HepG2 (cell line): ENCODE results near the gene KCNJ1. TPM values are rescaled to one million over a fixed set of nuclear protein-coding genes. Genes with fewer than 3 reads are reported as not detected.

Experiments
- ATAC-seq: fragments of 200-7000 bp; cut with Tn5 transposase; 3 replicates; pipeline ENCODE4 v1.9.1; 2020; ENCODE audit warnings: mild to moderate bottlenecking, moderate library complexity
- BruUV-seq: library from RNA; stranded (reverse); fragments of 400-500 nt; replicated peaks from 2 replicates; lab custom pipeline; 2021; lab: Mats Ljungman, UMichigan
- CTCF ChIA-PET: fragments of 300-600 bp; formaldehyde crosslinking; extraction: SDS; loops from one replicate; lab custom pipeline; 2021; ENCODE audit warnings: low total read pairs, inconsistent platforms, low intra/inter-chr PET ratio; lab: Yijun Ruan, JAX
- POLR2A ChIA-PET: fragments of 350-600 bp; sonication (Branson Sonifier 250); formaldehyde crosslinking; loops from one replicate; lab custom pipeline; 2020; ENCODE audit warnings: antibody characterized with exemption, inconsistent platforms; lab: Yijun Ruan, JAX
- DNase-seq: peaks from one replicate; pipeline ENCODE4 v3.0.0-alpha.2; 2015; ENCODE audit warnings: low spot score
- FAIRE-seq: peaks from 3 replicates; lab custom pipeline; 2011; peaks lifted over from hg19 to GRCh38; lab: Jason Lieb, UNC
- H2AFZ ChIP-seq: one replicate; pipeline ENCODE4 v1.6.1; 2011; ENCODE audit warnings: low read length, inconsistent platforms
- H3K27ac ChIP-seq: fragments of 300-600 bp; 3 replicates; pipeline ENCODE4 v1.8.0; 2011; ENCODE audit warnings: mixed run types, mild to moderate bottlenecking, mixed read lengths, low read length, inconsistent platforms; ENCODE audit not compliant: insufficient read depth; ENCODE audit errors: extremely low read length
- H3K27me3 ChIP-seq, 2 experiments: fragments of 200-600 bp in 1 of 2; 2 replicates in 1 of 2; 3 replicates in 1 of 2; pipeline versions ENCODE4 v1.6.0 to v1.8.0; 2011; ENCODE audit warnings: low read length in 2 of 2, mild to moderate bottlenecking in 2 of 2, moderate library complexity in 2 of 2, inconsistent platforms in 1 of 2; ENCODE audit not compliant: insufficient read depth in 2 of 2, control insufficient read depth in 1 of 2
- H3K36me3 ChIP-seq, 2 experiments: fragments of 200-600 bp in 1 of 2; replicated peaks in 1 of 2; 2 replicates in 1 of 2; 3 replicates in 1 of 2; pipeline versions ENCODE4 v1.5.1 to v1.8.0; 2011; ENCODE audit warnings: low read length in 2 of 2, inconsistent platforms in 1 of 2; ENCODE audit not compliant: insufficient read depth in 2 of 2, control insufficient read depth in 1 of 2
- H3K4me1 ChIP-seq: 2 replicates; pipeline ENCODE4 v1.5.1; 2012; ENCODE audit warnings: low read length, inconsistent platforms; ENCODE audit not compliant: insufficient read depth
- H3K4me2 ChIP-seq: 2 replicates; pipeline ENCODE4 v1.6.0; 2011; ENCODE audit warnings: low read depth, low read length, inconsistent platforms
- H3K4me3 ChIP-seq, 3 experiments: fragments of 200-600 bp in 1 of 3; sonication (generic), shearing (Covaris generic) in 1 of 3; replicated peaks in 1 of 3; 2 replicates each; pipeline ENCODE4 v1.5.1; 2011 to 2016; ENCODE audit warnings: low read length in 3 of 3, inconsistent platforms in 2 of 3, low read depth in 2 of 3, mild to moderate bottlenecking in 2 of 3, control low read depth in 1 of 3, mixed read lengths in 1 of 3; ENCODE audit not compliant: insufficient read depth in 1 of 3
- H3K79me2 ChIP-seq: one replicate; pipeline ENCODE4 v1.6.1; 2011; ENCODE audit warnings: low read length, inconsistent platforms; ENCODE audit not compliant: insufficient read depth
- H3K9ac ChIP-seq: 2 replicates; pipeline ENCODE4 v1.6.0; 2011; ENCODE audit warnings: mild to moderate bottlenecking, low read depth, low read length, inconsistent platforms; ENCODE audit not compliant: insufficient read depth
- H3K9me3 ChIP-seq: 2 replicates; pipeline ENCODE4 v1.5.1; 2012; ENCODE audit warnings: mild to moderate bottlenecking, low read length
- H4K20me1 ChIP-seq: 2 replicates; pipeline ENCODE4 v1.6.0; 2011; ENCODE audit warnings: inconsistent platforms, mild to moderate bottlenecking, low read length, moderate library complexity; ENCODE audit not compliant: insufficient read depth
- CBFB ChIP-seq: sonication (generic); formaldehyde crosslinking; IDR thresholded peaks from 2 replicates; pipeline ENCODE4 v1.4.0; 2020; ENCODE audit warnings: missing genetic modification reagents
- EHMT2 ChIP-seq: fragments of 200-600 bp; sonication (generic); IDR thresholded peaks from 2 replicates; pipeline ENCODE4 v1.7.0; 2017; ENCODE audit warnings: antibody characterized with exemption, low read depth, low read length, borderline replicate concordance
- GATAD2A ChIP-seq: IDR thresholded peaks from 2 replicates; pipeline ENCODE4 v1.6.1; 2016
- MEIS1 ChIP-seq: sonication (generic); formaldehyde crosslinking; IDR thresholded peaks from 2 replicates; pipeline ENCODE4 v1.9.0; 2021; ENCODE audit warnings: mild to moderate bottlenecking, missing genetic modification reagents, moderate library complexity, borderline replicate concordance
- SMARCE1 ChIP-seq: fragments of 450-650 bp; IDR thresholded peaks from 2 replicates; pipeline ENCODE4 v1.6.1; 2017; ENCODE audit warnings: borderline replicate concordance
- ZNF292 ChIP-seq: sonication (generic); formaldehyde crosslinking; IDR thresholded peaks from 2 replicates; pipeline ENCODE4 v1.8.1; 2022; ENCODE audit warnings: mild to moderate bottlenecking, low read depth, missing genetic modification reagents, borderline replicate concordance
- ZNF660 ChIP-seq: sonication (generic); formaldehyde crosslinking; IDR thresholded peaks from 2 replicates; pipeline ENCODE4 v1.5.1; 2020; ENCODE audit warnings: mild to moderate bottlenecking, low read depth, missing genetic modification reagents, borderline replicate concordance
- WGBS: methylation state at CpG from one replicate; pipeline ENCODE4 v1.1.6; 2017; ENCODE audit warnings: low lambda C conversion rate; 5-methylcytosine and 5-hydroxymethylcytosine counted together
- in situ Hi-C: cut with HindIII; loops from 2 replicates; pipeline ENCODE4 v1.10.0; 2017; ENCODE audit warnings: low pct_unique_long_range_greater_than_20kb; ENCODE audit not compliant: extremely low pct_ligation_motif_present
- intact Hi-C: fragments of 100-400 bp; cut with micrococcal nuclease; formaldehyde crosslinking; loops from one replicate; pipeline ENCODE4 v1.10.0; 2022; ENCODE audit not compliant: unreplicated experiment
- polyA plus RNA-seq, 8 experiments: library from polyadenylated mRNA; depleted of rRNA in 3 of 8; stranded (reverse) in 7 of 8; unstranded in 1 of 8; fragments of >200 nt; fragmentation: Illumina TruSeq in 4 of 8; extraction: Trizol in 4 of 8; gene quantifications; 2 replicates each; pipeline versions ENCODE4 v1.2.1 to v1.2.3, GENCODE V29; 2011 to 2016; ENCODE audit warnings: low read depth in 4 of 8, missing spikeins in 1 of 8, mixed read lengths in 1 of 8; ENCODE audit not compliant: insufficient read depth in 1 of 8
- total RNA-seq, 5 experiments: library from RNA; depleted of rRNA; stranded (reverse); fragments of >200 nt; fragmentation: Illumina TruSeq; extraction: Trizol; gene quantifications; 2 replicates each; pipeline ENCODE4 v1.2.3, GENCODE V29; 2016; ENCODE audit warnings: low read depth in 1 of 5
- TF ChIP-seq, protein P1 (sequence below): sonication (generic); formaldehyde crosslinking; IDR thresholded peaks from 2 replicates; pipeline ENCODE4 v1.9.0; 2021; ENCODE audit warnings: mild to moderate bottlenecking, missing genetic modification reagents

Gene KCNJ1
- total and polyA plus RNA-seq, 2 of the 13 experiments (the other 11 are each of a cell fraction or from before 2014, with no cell fraction given), result not detected

DNA sequence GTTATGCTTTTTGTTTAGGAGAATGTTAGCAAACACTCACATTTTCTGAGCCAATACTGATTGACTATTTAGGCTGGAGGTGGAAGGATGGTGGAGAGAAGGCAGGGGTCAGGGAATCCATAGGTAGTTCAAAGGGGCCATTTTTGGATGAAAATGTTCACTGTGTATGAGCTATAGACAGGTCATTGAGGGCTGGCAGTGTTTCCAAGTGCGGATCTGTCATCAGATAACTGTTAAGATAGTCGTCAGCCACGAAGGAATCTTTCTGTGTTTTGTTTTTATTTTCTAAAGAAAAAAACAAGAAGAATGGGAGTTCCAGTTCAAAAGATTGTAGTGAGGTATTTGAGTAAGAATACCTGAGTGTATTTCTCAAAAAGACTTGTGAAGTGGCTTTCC is 27.2 kb upstream of the KCNJ1 start (continued):
- no peak for TF ChIP-seq ZNF292
- TF ChIP-seq, protein P1, sequence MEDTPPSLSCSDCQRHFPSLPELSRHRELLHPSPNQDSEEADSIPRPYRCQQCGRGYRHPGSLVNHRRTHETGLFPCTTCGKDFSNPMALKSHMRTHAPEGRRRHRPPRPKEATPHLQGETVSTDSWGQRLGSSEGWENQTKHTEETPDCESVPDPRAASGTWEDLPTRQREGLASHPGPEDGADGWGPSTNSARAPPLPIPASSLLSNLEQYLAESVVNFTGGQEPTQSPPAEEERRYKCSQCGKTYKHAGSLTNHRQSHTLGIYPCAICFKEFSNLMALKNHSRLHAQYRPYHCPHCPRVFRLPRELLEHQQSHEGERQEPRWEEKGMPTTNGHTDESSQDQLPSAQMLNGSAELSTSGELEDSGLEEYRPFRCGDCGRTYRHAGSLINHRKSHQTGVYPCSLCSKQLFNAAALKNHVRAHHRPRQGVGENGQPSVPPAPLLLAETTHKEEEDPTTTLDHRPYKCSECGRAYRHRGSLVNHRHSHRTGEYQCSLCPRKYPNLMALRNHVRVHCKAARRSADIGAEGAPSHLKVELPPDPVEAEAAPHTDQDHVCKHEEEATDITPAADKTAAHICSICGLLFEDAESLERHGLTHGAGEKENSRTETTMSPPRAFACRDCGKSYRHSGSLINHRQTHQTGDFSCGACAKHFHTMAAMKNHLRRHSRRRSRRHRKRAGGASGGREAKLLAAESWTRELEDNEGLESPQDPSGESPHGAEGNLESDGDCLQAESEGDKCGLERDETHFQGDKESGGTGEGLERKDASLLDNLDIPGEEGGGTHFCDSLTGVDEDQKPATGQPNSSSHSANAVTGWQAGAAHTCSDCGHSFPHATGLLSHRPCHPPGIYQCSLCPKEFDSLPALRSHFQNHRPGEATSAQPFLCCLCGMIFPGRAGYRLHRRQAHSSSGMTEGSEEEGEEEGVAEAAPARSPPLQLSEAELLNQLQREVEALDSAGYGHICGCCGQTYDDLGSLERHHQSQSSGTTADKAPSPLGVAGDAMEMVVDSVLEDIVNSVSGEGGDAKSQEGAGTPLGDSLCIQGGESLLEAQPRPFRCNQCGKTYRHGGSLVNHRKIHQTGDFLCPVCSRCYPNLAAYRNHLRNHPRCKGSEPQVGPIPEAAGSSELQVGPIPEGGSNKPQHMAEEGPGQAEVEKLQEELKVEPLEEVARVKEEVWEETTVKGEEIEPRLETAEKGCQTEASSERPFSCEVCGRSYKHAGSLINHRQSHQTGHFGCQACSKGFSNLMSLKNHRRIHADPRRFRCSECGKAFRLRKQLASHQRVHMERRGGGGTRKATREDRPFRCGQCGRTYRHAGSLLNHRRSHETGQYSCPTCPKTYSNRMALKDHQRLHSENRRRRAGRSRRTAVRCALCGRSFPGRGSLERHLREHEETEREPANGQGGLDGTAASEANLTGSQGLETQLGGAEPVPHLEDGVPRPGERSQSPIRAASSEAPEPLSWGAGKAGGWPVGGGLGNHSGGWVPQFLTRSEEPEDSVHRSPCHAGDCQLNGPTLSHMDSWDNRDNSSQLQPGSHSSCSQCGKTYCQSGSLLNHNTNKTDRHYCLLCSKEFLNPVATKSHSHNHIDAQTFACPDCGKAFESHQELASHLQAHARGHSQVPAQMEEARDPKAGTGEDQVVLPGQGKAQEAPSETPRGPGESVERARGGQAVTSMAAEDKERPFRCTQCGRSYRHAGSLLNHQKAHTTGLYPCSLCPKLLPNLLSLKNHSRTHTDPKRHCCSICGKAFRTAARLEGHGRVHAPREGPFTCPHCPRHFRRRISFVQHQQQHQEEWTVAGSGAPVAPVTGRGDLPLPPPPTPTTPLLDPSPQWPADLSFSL, result no peak
- TF ChIP-seq EHMT2, result no peak
- no peak for TF ChIP-seq MEIS1 (CRISPR knock-in tag)

DNA sequence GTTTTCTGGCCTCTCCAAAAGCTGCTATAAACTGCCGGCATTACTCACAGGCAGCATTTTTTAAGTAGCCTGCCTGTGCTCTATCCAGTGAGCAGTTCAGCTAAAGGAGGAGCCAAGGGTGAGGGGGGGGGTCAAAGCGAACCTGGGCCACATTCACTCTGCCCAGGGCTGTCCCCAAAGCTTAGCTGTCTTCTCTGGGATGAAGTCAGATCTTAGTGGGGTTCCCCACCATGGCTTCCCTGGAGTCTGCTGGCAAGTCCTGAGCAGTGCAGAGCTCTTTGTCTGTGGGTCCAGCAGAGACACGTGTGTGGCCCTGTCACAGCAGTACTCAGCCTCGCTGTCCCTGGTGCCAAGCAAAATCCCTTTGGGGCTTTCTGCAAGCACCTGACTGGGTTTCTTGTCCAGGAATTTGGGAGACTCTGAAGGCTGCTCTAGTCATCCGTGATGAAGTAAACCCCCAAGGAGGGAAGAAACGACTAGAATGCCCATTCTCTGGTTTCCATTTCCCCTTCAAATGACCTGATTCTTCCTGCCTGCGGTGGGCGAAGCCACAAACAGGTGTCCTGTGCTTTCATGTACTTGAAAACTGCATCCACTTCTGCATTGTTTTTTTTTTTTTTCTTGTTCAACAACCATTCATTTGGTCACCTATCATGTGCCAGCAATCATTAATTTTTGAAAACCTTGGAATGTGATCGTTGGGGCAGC is 26.6 kb upstream of the KCNJ1 start:
- BruUV-seq, result no TSS peak
- Histone ChIP-seq H3K27ac (no peak overlapping the region), H3K9ac (no peak overlapping the region), H3K4me1 (peaks cover 24% of the 10 kb centered on the region), H4K20me1 (no peaks in the 10 kb centered on the region), H3K79me2 (no peaks in the 10 kb centered on the region), H3K4me2 (no peak overlapping the region), H3K9me3 (no peaks in the 10 kb centered on the region), H3K36me3 (no peaks in the 10 kb centered on the region), H3K27me3 (peaks cover 8 to 47% of the 10 kb centered on the region in 2 experiments), H3K4me3 (no peak overlapping the region), H2AFZ (no peak overlapping the region)
- no peak for DNase-seq
- ChIA-PET CTCF (no interaction called here), POLR2A (no interaction called here)
- 43% methylated on average over 9 of the region's 9 CpGs for WGBS
- in situ Hi-C loops, result loop anchor here (25.0 kb wide), 1 partner anchor 794 kb away; no protein-coding TSS in a partner anchor
- intact Hi-C loops, result no loop called here
- ATAC-seq, result no peak
- TF ChIP-seq GATAD2A (no peak), ZNF660 (no peak), CBFB (no peak), SMARCE1 (no peak)
- no peak for FAIRE-seq
